Measurements from ENCODE around the gene RUNX2. TPM values are rescaled to one million over a fixed set of nuclear protein-coding genes. Genes with fewer than 3 reads are reported as not detected.
"Not testable (repeated sequence)": the region's sequence is repeated elsewhere in the genome, so short reads cannot be mapped to it uniquely, and the experiment has no call there.

The RUNX2 gene
- total and polyA plus RNA-seq, 9 of the 15 experiments (the other 6 are each of a cell fraction or from before 2014, with no cell fraction given), result 0.29 to 1.00 (median 0.43) TPM

- TF ChIP-seq TFE3 (CRISPR knock-in tag; IDR thresholded peaks at IDR 0.05), result peak; percentile 70
- TF ChIP-seq TRIM24 (IDR thresholded peaks at IDR 0.05), result peak; percentile 86 to 92
- TF ChIP-seq SMAD4 (CRISPR knock-in tag; conservative IDR thresholded peaks at IDR 0.05), result peak; percentile 62
- TF ChIP-seq SMARCA4 (IDR thresholded peaks at IDR 0.05), result peak; percentile 99
- peak; percentile 41; the same call in 1 of the 2 replicates for TF ChIP-seq HMBOX1 (IDR thresholded peaks at IDR 0.05)
- TF ChIP-seq CCNT2 (IDR thresholded peaks at IDR 0.05; ENCODE audit: borderline replicate concordance, extremely low read depth, insufficient read length, low read depth, low read length), result peak; percentile 96
- TF ChIP-seq SMARCE1 (IDR thresholded peaks at IDR 0.05), result peak; percentile 100
- TF ChIP-seq ESRRA (IDR thresholded peaks at IDR 0.05; ENCODE audit: borderline replicate concordance, low read depth), result peak; percentile 56; the same call in 1 of the 2 replicates
- peak; percentile 87 for TF ChIP-seq FOXM1 (IDR thresholded peaks at IDR 0.05; ENCODE audit: low read depth)
- TF ChIP-seq FOXM1 (CRISPR knock-in tag; IDR thresholded peaks at IDR 0.05; ENCODE audit: low read depth), result not testable (repeated sequence)
- TF ChIP-seq FOSL1 (tag; conservative IDR thresholded peaks at IDR 0.05), result peak; percentile 68
- 0 out of 2 replicates have a peak, but pooled peaks have one; percentile 6 for TF ChIP-seq EHMT2 (IDR thresholded peaks at IDR 0.05)
- peak; percentile 41; the same call in 1 of the 2 replicates for TF ChIP-seq ELF1 (tag; IDR thresholded peaks at IDR 0.05)
These were observed 33.9 kb upstream of the RUNX2 start (continued) for GRCh38 chr6:45294065-45294701.

Data from K562 (cell line).